ENCODE results near the gene TRABD2B.
A peak's percentile ranks its signal among the peaks of the same experiment; 100 is the strongest.

The TRABD2B gene

DNA sequence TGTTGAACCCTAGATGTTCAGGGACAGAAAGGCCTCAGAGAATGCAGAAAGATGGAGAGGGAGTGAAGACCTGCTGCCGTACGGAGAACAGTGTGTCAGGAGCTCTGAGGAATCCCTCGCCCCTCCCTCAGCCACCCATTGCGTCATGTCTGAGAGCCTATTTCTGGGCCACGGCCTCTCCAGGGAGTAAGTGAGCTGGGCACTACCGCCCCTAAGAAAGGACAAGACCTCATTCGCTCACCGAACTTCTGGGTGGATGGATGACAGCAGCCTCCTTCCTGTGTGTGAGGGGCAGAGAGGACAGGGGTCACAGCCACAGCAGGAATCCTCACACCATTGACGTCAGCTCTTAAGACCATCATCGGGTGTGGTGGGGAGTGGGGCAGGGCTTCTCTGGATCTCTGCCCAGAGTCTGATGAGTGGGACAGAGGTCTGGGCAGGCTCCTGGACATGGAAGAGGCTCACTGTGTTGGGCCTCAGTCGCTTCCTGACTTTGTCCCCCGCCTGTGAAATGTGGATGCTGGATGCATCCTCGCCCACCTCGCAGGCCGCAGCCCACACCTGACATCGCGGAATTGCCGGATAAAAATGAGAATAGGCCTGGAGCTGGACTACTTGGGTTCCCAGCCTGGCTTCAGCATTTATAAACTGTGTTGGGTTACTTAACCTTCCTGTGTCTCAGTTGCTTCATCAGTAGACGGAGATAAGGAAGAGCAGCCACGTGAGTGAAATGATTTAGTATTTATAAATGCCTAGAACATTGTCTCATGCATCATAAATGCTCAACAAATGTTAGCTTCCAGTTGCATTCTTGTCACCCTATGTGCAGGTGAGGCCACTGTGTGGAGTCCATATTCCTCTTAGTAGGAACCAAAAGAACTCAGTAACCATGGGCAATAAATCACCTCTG lies 238.6 kb downstream of the TRABD2B start:
- DNase-seq (ENCODE audit: low read depth in 2 of 2): no peak

DNA sequence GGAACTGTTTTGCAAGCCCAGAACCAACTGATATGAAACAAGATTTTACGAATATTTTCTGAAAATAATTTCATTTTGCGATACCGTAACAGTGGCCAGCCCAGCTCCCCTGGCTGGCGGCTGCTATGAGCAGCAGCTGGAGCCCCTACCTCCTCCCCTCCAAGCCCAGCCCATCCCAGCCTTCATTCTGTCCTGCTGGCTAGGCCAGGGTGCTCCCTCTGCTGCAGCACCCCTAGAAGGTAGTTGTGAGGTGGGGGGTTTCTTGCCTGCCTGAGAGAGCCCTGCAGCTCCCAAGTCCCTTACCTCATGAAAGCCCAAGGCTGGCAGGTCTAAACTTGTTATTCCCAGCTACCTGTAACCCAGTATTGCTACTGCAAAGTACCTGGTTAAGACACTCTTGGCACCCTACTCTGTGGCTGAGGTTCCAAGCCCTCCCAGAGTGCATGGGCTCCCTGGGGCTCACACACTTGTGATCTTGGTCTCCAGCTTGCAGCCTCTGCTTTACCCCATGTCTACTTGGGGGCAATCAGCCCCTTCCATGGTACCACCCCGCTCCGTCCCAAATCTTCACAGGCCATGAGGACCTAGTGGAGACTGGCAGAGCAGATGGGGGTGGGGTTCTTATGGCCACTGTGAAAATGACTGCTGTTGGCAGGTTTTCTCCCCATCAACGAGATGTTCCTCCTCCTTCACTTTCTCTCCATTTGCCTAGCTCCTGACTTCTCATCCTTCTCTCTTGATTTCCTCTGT lies 239.8 kb downstream of the TRABD2B start:
- no peak for DNase-seq (ENCODE audit: low read depth in 2 of 2)

DNA sequence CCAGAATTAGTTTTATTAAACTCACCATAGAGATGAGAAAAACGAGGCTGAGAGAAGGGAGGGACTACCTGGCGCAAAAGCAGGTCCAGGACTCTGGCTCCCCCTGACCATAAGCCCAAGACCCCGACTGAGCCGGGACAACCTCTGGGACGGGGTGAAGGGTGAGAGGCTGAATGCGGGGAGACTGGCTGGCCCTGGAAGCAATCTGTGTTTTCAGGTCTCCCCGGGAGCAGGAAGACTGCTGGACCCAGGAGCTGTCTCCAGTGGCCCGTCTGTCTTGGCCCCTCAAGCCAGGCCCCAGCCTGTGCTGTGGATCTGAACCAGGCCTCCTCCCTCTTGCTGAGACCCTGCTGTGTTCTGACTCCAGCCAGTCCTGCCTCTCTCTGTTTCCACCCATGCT lies 240.8 kb downstream of the TRABD2B start:
- no peak for DNase-seq (ENCODE audit: low read depth in 2 of 2)

DNA sequence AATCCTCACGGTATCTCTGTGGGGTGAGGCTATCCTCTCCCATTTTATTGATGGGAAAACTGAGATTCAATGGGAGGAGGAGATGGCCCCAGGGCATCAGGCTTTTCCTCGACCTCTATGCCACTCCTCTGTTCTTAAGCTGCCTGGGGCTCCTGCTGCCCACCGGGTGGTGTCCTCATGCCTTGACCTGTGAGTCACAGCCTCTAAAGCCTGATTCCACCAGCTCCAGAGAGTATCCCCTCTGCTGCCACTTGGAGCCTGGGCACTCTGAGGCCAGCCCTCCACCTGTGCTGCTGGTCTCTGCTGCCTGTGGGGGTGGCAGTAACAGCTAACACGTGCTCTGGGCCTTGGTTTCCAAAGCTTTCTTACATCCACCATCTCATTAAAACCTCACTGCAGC lies 241.2 kb downstream of the TRABD2B start:
- DNase-seq (ENCODE audit: low read depth in 2 of 2): no peak

DNA sequence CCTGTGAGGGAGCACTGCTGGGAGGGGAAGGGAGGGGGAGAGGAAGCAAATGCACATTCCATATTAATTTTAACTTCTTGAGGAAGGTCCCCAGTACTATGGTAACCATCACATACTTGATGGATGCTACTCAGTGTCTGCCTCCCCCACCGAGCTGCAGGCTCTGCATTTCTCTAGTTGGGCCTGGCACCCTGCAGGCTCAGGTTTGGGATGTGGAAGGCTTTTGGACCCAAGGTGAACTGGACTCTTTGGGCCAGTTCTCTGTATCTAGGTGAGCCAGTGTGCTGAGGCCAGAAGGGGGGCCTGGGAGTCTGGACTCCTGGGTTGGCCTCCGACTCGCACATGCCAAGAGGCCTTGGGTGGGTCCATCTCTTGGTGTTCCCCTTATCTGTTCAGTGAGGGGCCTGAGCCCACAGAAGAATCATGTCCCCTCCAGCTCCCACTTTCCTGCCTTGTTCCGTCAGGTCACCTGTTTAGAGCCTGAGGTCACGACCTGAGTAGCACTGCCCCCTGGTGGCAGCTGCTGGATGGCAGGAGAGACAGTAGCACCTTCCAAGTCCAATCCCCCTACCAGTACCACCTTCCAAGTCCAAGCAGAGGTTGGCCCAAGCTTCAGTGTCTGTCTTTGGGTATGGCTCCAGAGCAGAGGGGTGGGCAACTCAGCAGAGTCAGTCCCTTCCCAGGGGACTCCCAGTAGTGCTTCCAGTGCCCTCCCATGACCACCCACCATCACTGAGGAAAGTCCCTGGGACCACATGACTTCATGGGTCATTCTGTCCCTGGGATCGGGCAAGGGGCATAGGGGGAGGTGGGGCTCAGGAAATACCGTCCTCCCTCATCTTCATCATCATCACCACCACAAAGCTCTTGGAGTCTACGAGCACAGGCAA lies 241.8 kb downstream of the TRABD2B start:
- peak in 1 of 2 donors; percentile 5 for DNase-seq (ENCODE audit: low read depth in 2 of 2)

DNA sequence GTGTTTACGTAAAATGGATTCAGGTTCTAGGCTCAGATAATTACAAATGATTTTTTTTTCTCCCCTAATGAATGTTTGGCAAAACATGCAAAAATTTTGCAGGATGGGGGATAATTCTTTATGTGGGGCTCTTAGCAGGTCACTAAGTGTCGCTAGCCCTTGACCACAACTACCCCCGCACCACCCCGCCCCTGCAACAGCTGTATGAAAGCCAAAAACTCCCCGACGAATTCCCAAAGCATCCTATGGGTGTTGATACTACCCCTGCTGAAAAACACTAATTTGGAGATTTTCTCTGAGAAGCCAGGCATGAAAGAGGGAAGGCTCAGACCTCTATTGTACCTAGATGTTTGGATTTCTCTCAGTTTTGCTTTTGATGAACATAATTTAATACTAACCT lies 243.0 kb downstream of the TRABD2B start:
- DNase-seq (ENCODE audit: low read depth in 2 of 2): no peak

DNA sequence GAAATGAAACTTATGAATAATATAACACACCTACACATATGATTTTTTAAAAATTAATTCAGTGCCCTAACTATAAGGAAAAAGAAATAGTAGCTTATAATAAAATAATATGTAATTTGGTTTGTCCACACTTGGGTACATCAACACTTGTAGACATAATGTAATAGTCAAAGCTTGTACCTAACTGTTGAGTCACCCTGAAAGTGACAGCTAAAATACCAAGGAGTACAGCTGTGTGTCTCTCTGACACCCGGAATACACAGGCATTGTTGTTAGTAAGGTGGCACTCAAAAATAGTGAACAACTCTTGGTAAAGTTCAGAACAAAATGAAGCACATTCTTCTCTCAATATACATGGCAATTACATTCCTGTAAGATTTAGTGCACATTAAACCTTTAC lies 243.4 kb downstream of the TRABD2B start:
- DNase-seq (ENCODE audit: low read depth in 2 of 2): no peak

DNA sequence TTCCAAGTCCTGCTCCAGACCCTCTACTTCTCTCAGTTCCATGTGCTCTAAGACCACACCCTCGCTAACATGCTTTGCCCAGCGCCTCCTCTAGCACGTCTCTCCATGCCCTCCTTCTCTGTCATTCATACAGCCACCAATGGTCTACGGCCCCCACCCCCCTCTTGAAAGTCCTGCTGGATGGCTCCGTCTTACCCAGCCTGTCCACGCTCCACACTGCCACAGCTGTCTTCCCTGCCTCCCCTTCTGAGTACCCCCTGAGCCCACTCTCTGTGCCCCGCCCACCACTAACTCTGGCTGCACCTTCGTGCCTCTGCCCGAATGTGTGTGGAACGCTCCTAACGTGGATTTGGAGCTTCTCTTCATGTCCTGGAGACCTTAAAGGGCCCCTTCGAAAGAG lies 244.6 kb downstream of the TRABD2B start:
- no peak for DNase-seq (ENCODE audit: low read depth in 2 of 2)

DNA sequence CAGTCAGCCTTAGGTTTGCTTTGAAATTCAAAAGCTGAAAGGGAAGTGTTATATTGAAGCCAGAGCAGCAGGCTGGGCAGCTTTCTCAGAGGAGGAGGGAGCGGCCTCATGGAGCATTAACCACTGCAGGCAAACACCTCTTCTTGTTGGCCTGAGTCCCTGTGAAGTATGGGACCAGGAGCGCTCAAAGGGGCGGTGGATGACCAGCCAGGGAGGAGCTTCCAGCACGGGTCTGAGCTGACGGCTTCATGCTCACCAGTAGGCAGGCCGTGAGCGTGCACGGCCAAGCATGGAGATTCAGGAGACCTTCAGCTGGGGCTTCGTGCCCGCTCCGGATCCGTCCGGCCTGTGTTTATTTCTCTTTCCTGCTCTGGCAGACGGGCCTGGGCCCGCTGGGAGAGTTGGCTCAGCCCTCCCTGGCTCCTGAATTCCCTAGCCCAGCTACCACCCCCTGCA lies 245.2 kb downstream of the TRABD2B start:
- DNase-seq (ENCODE audit: low read depth in 2 of 2): no peak

DNA sequence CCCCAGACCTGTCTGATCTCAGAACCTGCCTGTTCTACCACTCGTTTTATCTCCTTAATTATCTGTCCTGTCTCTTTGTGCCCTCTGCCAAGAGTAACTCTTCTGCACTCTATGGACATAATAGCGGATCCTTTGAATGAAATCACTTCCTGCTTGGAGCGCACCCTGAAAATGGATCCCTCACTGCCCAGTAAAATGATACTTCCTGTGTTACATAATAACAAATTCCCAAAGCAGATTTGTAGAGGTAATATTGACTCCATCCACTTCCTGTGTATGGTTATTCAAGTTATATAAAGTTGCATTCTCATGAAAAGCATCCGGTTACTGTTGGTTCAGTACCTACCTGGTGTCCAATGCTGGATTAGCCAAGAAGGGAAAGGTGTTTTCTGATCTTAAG lies 246.0 kb downstream of the TRABD2B start:
- no peak for DNase-seq (ENCODE audit: low read depth in 2 of 2)

DNA sequence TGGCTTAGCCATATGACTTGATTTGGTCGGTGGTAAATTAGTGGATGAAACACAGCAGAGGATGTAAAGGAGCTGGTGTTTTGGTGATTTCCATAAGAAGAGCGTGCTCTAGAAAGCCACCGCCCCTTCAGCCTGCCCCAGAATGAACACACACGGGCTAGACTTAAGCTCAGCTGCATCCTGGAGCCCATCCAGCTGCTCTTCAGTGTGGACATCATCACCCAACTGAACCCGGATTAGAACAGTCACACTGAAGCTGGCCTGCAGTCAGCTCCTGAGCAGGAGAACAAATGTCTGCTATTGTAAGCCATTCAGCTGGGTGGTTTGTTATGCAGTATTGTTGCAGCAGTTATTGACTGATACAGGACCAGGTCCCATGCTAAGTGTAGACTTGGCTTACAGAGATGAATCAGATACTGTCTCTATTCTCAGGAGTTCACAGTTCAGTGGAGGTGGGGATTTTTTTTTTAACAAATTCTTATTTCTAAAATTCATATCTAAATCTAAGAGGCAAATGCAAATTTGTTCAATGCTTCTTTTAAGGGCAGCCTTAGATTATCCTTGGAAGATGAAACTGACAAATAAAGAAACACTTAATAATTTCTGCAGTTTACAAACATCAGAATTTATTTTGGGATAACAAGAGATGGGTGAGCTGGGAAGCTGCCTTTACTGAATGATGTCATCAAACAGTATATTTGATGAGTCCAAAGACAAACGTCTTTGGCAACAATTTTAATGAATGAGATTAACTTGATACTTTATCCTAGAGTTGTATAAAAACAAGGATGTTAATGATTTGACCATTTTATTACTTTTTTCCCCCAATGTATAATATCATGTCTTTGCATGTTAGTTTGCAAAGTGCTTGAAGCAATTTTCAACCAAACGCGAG lies 251.2 kb downstream of the TRABD2B start:
- DNase-seq (ENCODE audit: low read depth in 2 of 2): no peak

DNA sequence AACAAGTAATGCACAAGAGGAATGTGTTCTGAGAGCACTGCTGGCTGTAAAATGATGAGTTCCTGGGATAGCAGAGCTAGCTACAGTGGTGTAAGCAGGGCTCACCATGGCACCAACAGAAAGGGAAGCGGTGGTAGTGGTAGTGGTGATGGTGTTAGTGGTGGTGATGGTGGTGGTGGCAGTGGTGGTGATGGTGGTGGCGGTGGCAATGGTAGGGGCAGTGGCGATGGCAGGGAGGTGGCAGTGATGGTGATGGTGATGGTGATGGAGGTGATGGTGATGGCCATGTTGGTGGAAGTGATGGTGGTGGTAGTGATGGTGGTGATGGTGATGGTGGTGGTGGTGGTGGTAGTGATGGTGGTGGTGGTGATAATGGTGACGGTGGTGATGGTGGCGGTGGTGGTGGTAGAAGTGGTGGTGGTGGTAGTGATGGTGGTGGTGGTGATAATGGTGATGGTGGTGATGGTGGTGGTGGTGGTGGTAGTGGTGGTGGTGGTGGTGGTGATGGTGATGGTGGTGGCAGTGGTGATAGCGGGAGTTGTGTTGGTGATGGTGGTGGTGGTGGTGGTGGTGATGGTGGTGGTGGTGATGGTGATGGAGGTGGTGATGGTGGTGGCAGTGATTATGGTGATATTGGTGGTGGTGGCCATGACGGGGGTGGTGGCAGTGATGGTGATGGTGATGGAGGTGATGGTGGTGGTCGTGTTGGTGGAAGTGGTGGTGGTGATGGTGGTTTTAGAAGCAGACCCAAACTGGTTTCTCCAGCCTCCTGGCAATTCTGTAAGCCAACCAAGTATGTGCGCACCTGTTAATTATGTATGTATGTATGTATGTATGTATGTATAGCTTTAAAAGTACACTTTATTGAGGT lies 254.1 kb downstream of the TRABD2B start:
- DNase-seq (ENCODE audit: low read depth in 2 of 2): no peak

DNA sequence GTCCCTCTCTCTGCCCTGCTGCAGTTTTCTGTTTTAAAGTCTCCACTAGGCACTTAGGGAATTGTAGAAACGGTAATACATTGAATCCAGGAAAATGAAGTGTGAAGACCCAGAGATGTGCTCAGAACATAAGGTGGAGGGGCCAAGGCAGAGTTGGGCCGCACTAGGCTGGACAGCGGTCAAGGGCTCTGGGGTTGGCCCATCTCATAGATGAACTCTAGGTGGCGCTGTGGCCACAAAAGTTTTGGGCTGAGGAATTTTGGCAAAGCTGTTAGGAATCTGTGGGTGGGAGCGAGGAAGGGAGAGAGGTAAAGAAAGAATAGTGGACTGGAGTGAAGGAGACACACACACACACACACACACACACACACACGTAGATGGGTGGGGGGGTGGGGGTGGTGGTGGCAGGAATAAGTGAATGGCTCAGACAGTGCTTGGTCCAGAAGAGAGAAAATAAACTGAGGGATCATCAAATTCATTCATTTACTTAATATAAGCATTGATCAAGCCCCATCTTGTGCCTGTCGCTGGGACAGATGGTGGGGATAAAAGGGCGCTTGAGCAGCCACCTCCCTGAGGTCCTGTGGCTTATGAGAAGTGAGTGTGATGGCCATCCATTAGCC lies 258.5 kb downstream of the TRABD2B start:
- DNase-seq (ENCODE audit: low read depth in 2 of 2): no peak

DNA sequence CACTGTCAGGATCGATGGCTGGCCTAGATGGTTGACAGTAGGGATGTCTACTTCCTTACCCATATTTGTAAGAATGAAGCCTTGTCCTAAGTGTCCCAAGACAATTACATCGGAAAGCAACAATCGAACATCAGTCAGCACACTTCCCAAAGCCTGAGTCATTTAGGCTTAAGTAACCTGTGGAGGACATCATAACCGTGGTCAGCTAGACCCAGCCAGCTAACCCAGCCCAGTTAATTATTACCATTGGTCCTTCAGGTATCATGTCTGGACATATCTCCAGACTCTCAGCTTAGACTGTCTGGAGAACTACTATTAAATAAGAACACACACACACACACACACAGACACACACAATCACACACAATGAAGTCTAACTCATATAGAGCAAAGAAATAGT lies 264.7 kb downstream of the TRABD2B start:
- no peak for DNase-seq (ENCODE audit: low read depth in 2 of 2)

DNA sequence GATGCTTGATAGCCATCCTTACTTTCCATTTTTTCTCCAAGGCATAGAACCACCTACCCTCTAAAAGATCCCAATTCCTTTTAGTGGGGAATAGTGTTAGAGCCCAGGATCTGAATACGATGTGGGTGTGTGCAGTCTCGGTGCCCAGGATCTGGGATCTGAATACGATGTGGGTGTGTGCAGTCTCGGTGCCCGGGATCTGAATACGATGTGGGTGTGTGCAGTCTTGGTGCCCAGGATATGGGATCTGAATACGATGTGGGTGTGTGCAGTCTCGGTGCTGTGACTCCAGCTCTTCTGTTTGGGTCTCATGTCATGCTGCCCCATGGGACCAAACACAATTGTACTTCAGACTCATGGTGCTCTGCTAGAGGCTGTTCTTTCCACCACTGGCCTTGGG lies 265.5 kb downstream of the TRABD2B start:
- DNase-seq (ENCODE audit: low read depth in 2 of 2): no peak

DNA sequence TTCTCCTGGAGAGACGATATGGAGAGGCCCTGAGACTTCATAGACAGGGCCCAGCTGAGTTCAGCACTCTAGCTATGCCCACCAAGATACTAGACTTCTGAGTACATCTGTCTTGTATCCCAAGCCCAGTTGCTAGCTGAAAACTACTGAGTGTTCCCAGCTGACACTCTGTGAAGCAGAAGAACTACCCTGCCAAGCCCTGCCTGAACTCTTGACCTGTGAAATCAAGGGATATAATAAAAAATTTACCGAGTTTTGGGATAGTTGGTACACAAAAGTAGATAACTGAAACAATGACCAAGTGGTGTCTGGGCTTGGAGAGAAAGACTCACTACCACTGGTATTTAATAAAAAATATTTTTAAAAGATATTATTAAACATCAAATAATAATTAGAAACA lies 267.5 kb downstream of the TRABD2B start:
- no peak for DNase-seq (ENCODE audit: low read depth in 2 of 2)

DNA sequence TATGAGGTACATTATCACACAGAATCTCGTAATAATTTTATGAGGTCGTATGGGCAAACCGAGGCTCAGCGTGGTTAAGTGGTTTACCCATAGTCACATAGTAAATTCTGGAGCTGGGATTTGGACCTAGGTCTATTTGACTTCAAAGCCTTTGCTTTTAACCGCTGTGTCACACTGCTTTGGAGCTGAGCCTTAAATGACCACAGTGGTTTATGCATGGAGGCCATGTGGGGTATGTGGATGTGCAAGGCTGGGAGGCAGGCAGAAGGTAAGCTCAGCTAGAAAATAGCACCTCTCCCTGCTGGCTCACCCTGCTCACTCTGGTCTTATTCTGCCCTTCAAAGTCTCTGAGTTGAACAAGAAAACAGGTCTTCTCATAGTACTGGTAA lies 269.5 kb downstream of the TRABD2B start:
- no peak for DNase-seq (ENCODE audit: low read depth in 2 of 2)

DNA sequence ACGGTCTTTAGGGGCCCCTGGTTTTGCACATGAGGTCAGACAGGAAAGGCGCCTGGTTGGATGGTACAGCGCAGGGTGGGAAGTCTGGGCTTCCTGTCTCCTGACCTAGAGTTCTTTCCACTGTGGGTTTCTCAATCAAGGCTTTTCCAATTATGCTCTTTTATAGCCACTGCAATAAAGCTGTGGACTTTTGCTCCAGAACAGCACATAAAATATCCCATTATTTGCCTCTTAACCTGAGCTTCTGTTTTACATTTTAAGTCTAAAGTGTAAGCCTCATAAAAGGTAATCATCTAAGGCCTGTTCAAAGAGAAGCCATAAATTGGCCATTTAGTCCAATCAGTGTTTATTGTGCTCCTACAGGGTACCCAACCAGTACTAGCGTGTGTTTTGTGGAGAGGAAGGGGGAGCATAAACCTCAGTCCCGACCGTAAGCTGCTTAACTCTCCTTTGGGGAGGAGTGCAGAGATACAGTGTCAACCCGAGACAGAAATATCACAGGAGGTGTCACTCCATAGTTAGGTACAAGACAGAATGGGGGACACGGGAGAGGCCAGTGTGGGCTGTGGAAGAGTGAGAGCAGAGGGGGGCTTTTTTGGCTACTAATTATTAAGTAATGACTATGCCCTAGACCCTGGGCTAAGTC lies 270.0 kb downstream of the TRABD2B start:
- no peak for DNase-seq (ENCODE audit: low read depth in 2 of 2)

All from stimulated activated CD8-positive, alpha-beta memory T cell treated with anti-CD3 and anti-CD28 coated beads, Interleukin-7, amount 100 ng/mL, for 4 hours (primary cell).